WTC11 (cell line): Measurements from ENCODE around the gene COA1. TPM values are rescaled to one million over a fixed set of nuclear protein-coding genes. Genes with fewer than 3 reads are reported as not detected.
"Not testable (repeated sequence)": the region's sequence is repeated elsewhere in the genome, so short reads cannot be mapped to it uniquely, and the experiment has no call there.

ENCODE experiments used
- ATAC-seq: fragments of 200-7000 bp; cut with Tn5 transposase; 2 replicates; pipeline ENCODE4 v1.10.0; 2021; ENCODE audit warnings: mild to moderate bottlenecking, moderate library complexity
- CTCF ChIA-PET: fragments of 300-600 bp; sonication (Branson Sonifier 250); formaldehyde crosslinking; loops from one replicate; lab custom pipeline; 2021; ENCODE audit warnings: antibody characterized with exemption; lab: Charles Lee
- POLR2A ChIA-PET: fragments of 350-600 bp; sonication (Branson Sonifier 250); formaldehyde crosslinking; loops from one replicate; lab custom pipeline; 2021; ENCODE audit warnings: antibody characterized with exemption; lab: Charles Lee
- DNase-seq: peaks from one replicate; pipeline ENCODE4 v3.0.0; 2021; ENCODE audit warnings: low spot score
- H3K27ac Mint-ChIP-seq: 2 replicates; pipeline ENCODE4 v1.8.0; 2021; ENCODE audit warnings: mixed read lengths
- H3K27me3 Mint-ChIP-seq: 2 replicates; pipeline ENCODE4 v1.8.0; 2021; ENCODE audit warnings: low read depth, mild to moderate bottlenecking, moderate library complexity, mixed read lengths
- H3K36me3 Mint-ChIP-seq: 2 replicates; pipeline ENCODE4 v1.8.0; 2021; ENCODE audit warnings: mixed read lengths
- H3K4me1 Mint-ChIP-seq: 2 replicates; pipeline ENCODE4 v1.8.0; 2022; ENCODE audit warnings: mixed read lengths
- H3K4me3 Mint-ChIP-seq: 2 replicates; pipeline ENCODE4 v1.8.0; 2021; ENCODE audit warnings: mild to moderate bottlenecking, moderate library complexity, mixed read lengths
- H3K9me3 Mint-ChIP-seq: 2 replicates; pipeline ENCODE4 v1.8.0; 2021; ENCODE audit warnings: mixed read lengths
- NFE2L1 ChIP-seq: sonication (generic); formaldehyde crosslinking; IDR thresholded peaks from 2 replicates; pipeline ENCODE4 v1.8.1; 2023; ENCODE audit warnings: missing genetic modification reagents
- NR2C2 ChIP-seq: sonication (generic); formaldehyde crosslinking; IDR thresholded peaks from 2 replicates; pipeline ENCODE4 v1.8.0; 2022; ENCODE audit warnings: mild to moderate bottlenecking, missing genetic modification reagents
- OVOL2 ChIP-seq: fragments of 250-450 bp; sonication (Bioruptor Pico); IDR thresholded peaks from 2 replicates; pipeline ENCODE4 v1.9.0; 2021; ENCODE audit warnings: mild to moderate bottlenecking, borderline replicate concordance
- SMAD3 ChIP-seq: sonication (generic); formaldehyde crosslinking; IDR thresholded peaks from 2 replicates; pipeline ENCODE4 v1.8.0; 2022; ENCODE audit warnings: missing genetic modification reagents, mild to moderate bottlenecking, borderline replicate concordance
- TEAD4 ChIP-seq: sonication (generic); formaldehyde crosslinking; IDR thresholded peaks from 2 replicates; pipeline ENCODE4 v1.8.0; 2022; ENCODE audit warnings: mild to moderate bottlenecking, missing genetic modification reagents
- ZNF423 ChIP-seq: fragments of 250-450 bp; sonication (Bioruptor Pico); IDR thresholded peaks from 2 replicates; pipeline ENCODE4 v2.1.2; 2022; ENCODE audit warnings: mild to moderate bottlenecking, moderate library complexity
- total RNA-seq: library from RNA; stranded (reverse); gene quantifications from 3 replicates; pipeline ENCODE4 v1.2.3, GENCODE V29; 2021
- TF ChIP-seq, protein P1 (sequence below): fragments of 250-450 bp; sonication (Bioruptor Pico); IDR thresholded peaks from 2 replicates; pipeline ENCODE4 v1.9.0; 2021; ENCODE audit warnings: mild to moderate bottlenecking, borderline replicate concordance
- TF ChIP-seq, protein P2 (sequence below): fragments of 250-450 bp; sonication (Bioruptor Pico); IDR thresholded peaks from 2 replicates; pipeline ENCODE4 v1.8.0; 2021; ENCODE audit warnings: mild to moderate bottlenecking
- TF ChIP-seq, protein P3 (sequence below): fragments of 250-450 bp; sonication (Bioruptor Pico); IDR thresholded peaks from 2 replicates; pipeline ENCODE4 v1.9.0; 2021; ENCODE audit warnings: moderate library complexity, mild to moderate bottlenecking, inconsistent platforms, borderline replicate concordance
- TF ChIP-seq, protein P4 (sequence below): sonication (generic); formaldehyde crosslinking; IDR thresholded peaks from 2 replicates; pipeline ENCODE4 v1.8.0; 2022; ENCODE audit warnings: mild to moderate bottlenecking, missing genetic modification reagents
- TF ChIP-seq, protein P5 (sequence below): sonication (generic); formaldehyde crosslinking; IDR thresholded peaks from 2 replicates; pipeline ENCODE4 v1.8.1; 2022; ENCODE audit warnings: mild to moderate bottlenecking, missing genetic modification reagents, moderate library complexity, borderline replicate concordance
- TF ChIP-seq, protein P6 (sequence below): sonication (generic); formaldehyde crosslinking; conservative IDR thresholded peaks from 2 replicates; pipeline ENCODE4 v1.8.1; 2023; ENCODE audit warnings: mild to moderate bottlenecking, low read depth, missing genetic modification reagents, moderate library complexity

The COA1 gene
- total RNA-seq, 1 experiment from 2014 or later, result 132 TPM

DNA sequence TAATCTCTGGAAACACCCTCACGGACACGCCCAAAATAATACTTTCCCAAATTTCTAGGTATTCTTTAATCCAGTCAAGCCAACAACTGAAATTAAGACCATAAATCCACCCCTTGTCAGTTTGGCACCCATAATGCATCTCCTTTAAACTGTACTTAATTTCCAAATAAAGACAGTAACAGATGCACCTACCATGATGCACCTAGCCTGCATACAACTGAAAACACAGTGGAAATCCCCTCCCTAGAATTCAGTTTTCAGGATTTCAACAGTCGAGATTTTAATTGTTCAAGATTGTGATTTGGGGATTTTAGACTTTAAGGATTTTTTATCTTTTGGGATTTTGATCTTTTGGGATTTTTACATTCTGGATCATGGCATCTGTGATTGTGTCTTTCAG is 129.3 kb downstream of the COA1 start:
- ChIA-PET CTCF (no interaction called here), POLR2A (no interaction called here)
- H3K27ac Mint-ChIP-seq, result no peak overlapping the region
- H3K27me3 Mint-ChIP-seq, result no peaks in the 10 kb centered on the region
- no peak overlapping the region for H3K4me3 Mint-ChIP-seq
- ATAC-seq, result no peak
- peaks cover 18% of the 10 kb centered on the region for H3K36me3 Mint-ChIP-seq
- TF ChIP-seq NFE2L1 (CRISPR knock-in tag) (no peak), OVOL2 (no peak), NR2C2 (CRISPR knock-in tag) (no peak), SMAD3 (CRISPR knock-in tag) (no peak), TEAD4 (no peak), ZNF423 (CRISPR knock-in tag) (no peak)
- TF ChIP-seq, protein P1, sequence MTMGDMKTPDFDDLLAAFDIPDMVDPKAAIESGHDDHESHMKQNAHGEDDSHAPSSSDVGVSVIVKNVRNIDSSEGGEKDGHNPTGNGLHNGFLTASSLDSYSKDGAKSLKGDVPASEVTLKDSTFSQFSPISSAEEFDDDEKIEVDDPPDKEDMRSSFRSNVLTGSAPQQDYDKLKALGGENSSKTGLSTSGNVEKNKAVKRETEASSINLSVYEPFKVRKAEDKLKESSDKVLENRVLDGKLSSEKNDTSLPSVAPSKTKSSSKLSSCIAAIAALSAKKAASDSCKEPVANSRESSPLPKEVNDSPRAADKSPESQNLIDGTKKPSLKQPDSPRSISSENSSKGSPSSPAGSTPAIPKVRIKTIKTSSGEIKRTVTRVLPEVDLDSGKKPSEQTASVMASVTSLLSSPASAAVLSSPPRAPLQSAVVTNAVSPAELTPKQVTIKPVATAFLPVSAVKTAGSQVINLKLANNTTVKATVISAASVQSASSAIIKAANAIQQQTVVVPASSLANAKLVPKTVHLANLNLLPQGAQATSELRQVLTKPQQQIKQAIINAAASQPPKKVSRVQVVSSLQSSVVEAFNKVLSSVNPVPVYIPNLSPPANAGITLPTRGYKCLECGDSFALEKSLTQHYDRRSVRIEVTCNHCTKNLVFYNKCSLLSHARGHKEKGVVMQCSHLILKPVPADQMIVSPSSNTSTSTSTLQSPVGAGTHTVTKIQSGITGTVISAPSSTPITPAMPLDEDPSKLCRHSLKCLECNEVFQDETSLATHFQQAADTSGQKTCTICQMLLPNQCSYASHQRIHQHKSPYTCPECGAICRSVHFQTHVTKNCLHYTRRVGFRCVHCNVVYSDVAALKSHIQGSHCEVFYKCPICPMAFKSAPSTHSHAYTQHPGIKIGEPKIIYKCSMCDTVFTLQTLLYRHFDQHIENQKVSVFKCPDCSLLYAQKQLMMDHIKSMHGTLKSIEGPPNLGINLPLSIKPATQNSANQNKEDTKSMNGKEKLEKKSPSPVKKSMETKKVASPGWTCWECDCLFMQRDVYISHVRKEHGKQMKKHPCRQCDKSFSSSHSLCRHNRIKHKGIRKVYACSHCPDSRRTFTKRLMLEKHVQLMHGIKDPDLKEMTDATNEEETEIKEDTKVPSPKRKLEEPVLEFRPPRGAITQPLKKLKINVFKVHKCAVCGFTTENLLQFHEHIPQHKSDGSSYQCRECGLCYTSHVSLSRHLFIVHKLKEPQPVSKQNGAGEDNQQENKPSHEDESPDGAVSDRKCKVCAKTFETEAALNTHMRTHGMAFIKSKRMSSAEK (CRISPR knock-in tag), result no peak
- TF ChIP-seq, protein P2, sequence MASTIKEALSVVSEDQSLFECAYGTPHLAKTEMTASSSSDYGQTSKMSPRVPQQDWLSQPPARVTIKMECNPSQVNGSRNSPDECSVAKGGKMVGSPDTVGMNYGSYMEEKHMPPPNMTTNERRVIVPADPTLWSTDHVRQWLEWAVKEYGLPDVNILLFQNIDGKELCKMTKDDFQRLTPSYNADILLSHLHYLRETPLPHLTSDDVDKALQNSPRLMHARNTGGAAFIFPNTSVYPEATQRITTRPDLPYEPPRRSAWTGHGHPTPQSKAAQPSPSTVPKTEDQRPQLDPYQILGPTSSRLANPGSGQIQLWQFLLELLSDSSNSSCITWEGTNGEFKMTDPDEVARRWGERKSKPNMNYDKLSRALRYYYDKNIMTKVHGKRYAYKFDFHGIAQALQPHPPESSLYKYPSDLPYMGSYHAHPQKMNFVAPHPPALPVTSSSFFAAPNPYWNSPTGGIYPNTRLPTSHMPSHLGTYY (CRISPR knock-in tag), result no peak
- TF ChIP-seq, protein P3, sequence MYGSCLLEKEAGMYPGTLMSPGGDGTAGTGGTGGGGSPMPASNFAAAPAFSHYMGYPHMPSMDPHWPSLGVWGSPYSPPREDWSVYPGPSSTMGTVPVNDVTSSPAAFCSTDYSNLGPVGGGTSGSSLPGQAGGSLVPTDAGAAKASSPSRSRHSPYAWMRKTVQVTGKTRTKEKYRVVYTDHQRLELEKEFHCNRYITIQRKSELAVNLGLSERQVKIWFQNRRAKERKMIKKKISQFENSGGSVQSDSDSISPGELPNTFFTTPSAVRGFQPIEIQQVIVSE, result no peak
- TF ChIP-seq, protein P4, sequence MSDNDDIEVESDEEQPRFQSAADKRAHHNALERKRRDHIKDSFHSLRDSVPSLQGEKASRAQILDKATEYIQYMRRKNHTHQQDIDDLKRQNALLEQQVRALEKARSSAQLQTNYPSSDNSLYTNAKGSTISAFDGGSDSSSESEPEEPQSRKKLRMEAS, result no peak
- TF ChIP-seq, protein P5, sequence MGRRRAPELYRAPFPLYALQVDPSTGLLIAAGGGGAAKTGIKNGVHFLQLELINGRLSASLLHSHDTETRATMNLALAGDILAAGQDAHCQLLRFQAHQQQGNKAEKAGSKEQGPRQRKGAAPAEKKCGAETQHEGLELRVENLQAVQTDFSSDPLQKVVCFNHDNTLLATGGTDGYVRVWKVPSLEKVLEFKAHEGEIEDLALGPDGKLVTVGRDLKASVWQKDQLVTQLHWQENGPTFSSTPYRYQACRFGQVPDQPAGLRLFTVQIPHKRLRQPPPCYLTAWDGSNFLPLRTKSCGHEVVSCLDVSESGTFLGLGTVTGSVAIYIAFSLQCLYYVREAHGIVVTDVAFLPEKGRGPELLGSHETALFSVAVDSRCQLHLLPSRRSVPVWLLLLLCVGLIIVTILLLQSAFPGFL (CRISPR knock-in tag), result no peak
- TF ChIP-seq, protein P6, sequence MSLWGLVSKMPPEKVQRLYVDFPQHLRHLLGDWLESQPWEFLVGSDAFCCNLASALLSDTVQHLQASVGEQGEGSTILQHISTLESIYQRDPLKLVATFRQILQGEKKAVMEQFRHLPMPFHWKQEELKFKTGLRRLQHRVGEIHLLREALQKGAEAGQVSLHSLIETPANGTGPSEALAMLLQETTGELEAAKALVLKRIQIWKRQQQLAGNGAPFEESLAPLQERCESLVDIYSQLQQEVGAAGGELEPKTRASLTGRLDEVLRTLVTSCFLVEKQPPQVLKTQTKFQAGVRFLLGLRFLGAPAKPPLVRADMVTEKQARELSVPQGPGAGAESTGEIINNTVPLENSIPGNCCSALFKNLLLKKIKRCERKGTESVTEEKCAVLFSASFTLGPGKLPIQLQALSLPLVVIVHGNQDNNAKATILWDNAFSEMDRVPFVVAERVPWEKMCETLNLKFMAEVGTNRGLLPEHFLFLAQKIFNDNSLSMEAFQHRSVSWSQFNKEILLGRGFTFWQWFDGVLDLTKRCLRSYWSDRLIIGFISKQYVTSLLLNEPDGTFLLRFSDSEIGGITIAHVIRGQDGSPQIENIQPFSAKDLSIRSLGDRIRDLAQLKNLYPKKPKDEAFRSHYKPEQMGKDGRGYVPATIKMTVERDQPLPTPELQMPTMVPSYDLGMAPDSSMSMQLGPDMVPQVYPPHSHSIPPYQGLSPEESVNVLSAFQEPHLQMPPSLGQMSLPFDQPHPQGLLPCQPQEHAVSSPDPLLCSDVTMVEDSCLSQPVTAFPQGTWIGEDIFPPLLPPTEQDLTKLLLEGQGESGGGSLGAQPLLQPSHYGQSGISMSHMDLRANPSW (CRISPR knock-in tag), result no peak
- peaks cover 10% of the 10 kb centered on the region for H3K9me3 Mint-ChIP-seq
- no peaks in the 10 kb centered on the region for H3K4me1 Mint-ChIP-seq
- DNase-seq, result no peak

DNA sequence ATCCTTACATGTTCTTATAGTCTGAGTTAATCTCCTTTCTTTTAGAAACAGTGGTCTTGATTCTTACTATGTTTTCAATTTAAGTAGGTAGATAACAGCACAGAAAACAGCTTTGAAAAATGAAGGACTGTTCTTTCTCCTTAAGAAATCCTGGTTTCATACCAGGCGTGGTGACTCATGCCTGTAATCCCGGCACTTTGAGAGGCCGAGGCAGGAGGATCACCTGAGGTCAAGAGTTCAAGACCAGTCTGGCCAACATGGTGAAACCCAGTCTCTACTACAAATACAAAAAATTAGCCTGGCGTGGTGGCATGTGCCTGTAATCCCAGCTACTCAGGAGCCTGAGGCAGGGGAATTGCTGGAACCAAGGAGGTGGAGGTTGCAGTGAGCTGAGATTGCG is 132.9 kb downstream of the COA1 start:
- POLR2A ChIA-PET, DNase-seq, H3K9me3 Mint-ChIP-seq, H3K4me1 Mint-ChIP-seq, ATAC-seq, H3K4me3 Mint-ChIP-seq, H3K36me3 Mint-ChIP-seq, H3K27me3 Mint-ChIP-seq, H3K27ac Mint-ChIP-seq: not testable (repeated sequence)
- CTCF ChIA-PET, result interaction anchor here (1.3 kb wide), 1 partner anchor 14 kb away, joined by 8 read pairs; the partner anchor contains the start of gene STK17A
